Measurements from ENCODE around the gene NDRG2. TPM values are rescaled to one million over a fixed set of nuclear protein-coding genes. Genes with fewer than 3 reads are reported as not detected.

The NDRG2 gene
- total RNA-seq, 1 donor from 2014 or later, result 165 TPM

DNA sequence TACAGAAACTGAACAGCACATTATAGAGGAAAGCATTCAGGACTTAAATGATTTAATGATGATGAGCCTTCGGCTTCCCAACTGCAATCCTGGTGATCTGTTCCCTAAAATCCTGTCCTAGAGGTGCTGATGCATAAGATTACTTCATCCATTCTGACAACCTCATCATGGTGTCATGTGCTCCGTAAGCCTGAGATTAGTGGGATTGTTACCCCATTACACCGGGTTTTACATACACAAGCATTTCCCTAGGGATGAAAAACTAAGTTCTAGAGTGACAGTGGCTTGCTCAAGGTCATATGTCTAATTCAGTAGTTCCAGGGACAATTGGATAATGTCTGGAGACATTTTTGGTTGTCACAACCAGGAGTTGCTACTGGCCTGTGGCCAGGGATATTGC, 12.3 kb upstream of the NDRG2 start:
- no peak for DNase-seq (ENCODE audit: low spot score)
- no peak for ATAC-seq

DNA sequence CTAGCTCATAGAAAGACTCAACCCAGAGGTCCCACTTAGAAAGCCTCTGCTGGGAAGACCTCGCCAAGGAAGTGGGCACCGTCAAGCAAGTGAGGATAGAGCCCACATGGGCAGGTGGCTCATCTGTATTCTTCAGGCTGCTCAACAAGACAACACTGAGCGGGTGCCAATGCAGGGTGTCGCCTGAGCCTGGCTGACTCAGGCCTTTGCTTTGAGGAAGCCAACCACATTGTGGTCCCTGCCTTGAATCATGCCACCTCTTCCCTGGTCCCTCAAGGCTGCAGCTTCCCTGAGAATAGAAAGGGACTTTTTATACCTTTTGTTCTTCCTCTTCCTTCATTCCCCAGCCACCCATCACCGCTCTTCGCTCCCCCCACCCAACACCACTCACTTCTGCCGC, 11.9 kb upstream of the NDRG2 start:
- ATAC-seq (no peak), DNase-seq (ENCODE audit: low spot score) (no peak)

DNA sequence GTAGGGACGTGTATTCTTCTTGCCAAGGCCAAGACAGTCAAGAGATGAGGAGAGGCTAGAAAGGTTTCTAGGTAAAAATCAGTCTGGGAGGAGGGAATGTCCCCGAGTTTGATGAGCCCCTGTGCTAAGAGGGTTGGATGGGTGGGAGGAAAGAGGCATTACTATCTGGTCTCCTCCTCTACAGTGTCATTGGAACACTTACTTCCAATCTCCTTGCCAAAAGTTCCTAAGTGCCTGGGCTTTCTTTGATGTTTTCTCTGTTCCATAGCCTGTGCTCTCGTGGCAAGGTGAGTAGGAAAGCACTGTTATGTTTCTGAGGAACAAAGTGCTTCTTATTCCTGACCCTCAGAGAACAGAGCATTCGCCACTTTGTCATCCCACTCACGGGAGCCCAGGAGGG, 9.8 kb upstream of the NDRG2 start, which contains the start of gene RNASE13:
RNASE13 (minus strand) TSS at position 101 of the 400 bp plus-strand sequence. CDS start 519 bp downstream, outside the sequence.
- no peak for DNase-seq (ENCODE audit: low spot score)
- ATAC-seq, result no peak

DNA sequence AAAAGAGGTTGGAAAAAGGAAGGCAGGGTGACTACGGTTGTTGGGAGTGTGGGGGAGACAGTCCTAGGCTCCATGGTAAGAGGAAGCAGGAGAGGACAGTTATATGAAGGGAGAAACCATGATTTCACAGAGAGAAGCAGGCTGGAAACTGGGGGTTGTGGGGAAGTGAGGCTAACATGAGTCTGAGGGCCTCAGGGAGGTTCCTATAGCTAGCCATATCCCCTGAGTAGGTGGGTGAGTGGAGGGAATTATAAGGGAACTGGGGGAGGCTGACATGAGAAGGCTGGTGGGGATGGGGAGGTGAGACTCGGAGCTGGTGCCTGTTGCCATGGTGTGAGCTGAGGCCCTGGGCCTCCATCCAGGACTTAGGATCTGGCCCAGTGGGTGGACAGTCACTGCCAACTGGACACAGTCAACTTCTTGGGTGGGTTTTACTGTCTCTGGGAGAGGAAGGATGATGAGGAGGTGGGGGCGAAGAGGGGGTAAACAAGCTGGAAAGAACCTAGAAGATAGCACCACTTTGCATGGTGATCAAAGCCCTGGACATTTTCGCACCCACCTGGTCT, 8.4 kb upstream of the NDRG2 start:
- no peak for ATAC-seq
- no peak for DNase-seq (ENCODE audit: low spot score)

DNA sequence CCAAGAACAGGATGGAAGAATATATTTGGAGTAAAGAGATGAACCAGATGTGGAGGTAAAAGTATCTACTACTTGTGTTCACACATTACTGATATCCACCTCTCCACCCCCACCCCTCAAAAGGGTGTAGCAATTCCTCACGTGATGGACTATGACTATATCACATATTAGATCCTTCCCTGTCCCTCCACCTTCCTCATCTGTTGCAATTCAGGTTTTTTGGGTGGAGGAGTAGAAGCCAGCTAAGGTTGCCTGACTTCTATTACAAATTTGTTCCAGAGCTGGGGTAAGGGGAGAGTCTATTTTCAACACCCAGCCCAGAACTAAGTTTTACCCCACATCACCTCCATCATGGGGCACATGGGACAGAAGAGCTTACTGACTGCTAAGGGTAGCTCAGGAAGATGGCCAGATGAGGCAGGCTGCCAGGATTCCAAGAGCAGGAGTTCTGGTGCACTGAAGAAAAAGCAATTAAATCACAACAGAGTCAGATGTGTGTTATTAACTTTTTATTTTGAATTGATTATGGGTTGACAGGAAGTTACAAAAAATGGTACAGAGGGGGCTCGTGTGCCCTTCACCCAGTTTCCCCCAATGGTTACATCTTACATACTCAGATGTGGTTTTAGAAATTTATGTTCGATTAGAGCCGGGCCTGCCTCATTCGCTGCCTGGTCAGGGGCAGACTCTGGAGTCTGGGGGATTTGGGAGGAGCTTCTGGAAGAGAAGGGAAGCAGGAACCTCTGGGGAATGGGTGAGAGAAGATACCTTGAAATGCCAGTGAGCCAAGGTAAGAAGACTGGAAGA, 7.7 kb upstream of the NDRG2 start:
- ATAC-seq (no peak), DNase-seq (ENCODE audit: low spot score) (no peak)

DNA sequence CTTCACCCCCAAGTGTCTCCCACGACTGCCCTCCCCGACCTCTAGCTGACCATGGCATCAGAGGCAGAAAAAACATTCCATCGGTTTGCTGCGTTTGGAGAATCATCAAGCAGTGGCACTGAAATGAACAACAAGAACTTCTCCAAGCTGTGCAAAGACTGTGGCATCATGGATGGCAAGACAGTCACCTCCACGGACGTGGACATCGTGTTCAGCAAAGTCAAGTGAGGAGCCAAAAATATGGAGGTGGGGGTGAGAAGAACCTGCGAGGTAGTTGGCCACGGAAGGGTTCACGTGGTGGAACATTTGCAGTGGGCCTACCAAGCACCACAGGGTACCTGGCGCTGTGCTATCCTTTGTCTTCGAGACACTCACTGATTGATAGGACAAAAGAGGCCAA, 5.7 kb upstream of the NDRG2 start:
- ATAC-seq (no peak), DNase-seq (ENCODE audit: low spot score) (no peak)

DNA sequence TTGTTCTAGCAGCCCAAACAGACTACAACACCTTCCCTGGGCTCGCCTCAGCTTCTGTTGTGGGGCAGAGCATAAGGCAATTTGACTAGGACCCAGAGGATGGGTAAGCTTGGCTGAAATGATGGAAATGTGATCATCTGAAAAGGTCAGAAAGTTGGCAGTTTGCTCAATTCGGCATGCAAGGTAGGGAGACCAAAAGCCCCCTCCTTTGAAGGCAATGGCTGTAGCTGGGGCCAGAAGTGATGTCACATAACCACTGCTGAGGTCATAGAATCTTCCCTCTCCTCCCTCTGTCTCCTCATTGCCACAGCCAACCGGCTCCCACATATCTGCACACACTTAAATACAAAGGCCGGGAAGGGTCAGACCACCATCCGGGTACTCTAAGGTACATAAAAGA, 5.1 kb upstream of the NDRG2 start, which contains the start of gene TPPP2:
TPPP2 (plus strand) TSS at position 301 of the 400 bp plus-strand sequence. CDS start 365 bp downstream, outside the sequence.
- ATAC-seq, result no peak
- no peak for DNase-seq (ENCODE audit: low spot score)

DNA sequence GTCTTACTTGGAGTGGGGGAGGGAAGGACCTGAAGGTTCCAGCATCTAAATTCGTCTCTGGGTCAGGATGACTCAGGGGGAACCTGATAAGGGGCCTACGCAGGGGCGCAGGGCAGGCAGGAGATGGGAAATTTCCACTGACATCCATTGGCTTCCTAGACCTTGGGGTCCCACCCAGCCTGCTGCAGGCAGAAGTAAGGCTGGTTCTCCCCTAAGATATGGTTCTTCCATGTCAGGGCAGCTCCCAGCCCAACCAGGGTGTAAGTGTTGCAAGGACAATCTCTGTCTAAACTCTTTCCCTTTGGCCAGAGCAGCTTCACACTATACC, 2.1 kb upstream of the NDRG2 start:
- ATAC-seq, result no peak
- DNase-seq (ENCODE audit: low spot score), result no peak

DNA sequence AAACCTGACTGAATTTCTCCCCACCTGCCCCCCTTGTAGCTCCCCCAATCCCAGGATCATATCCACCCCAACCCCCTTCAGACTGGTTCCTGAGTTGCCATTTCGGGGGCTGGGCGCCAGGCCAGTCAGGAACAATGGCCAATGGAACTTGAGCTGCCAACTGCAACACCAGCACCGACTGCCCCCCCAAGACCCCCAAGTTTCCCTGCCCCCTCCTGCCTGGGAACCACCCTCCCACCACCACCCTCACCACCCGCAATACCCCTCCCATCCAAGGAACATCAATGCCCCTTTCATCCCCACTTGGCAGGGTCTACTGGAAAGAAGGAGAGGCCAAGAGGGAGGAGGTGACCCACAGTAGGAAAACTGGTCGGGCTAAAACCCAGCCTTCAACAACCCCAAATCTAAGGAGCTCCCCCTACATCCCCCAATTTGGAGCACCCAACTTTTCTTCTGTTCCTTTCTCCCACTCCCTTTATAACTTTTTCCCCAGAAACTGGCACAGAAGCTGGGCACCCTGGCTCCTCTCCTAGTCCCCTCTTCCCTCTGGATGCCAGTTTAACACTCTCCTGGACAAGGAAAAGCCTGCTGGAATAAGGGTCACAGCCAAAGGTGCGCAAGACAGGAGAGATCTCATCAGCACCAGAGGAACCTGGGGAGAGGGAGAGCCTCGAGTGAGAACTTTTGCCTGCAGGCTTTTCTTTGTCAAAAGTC, 1.6 kb upstream of the NDRG2 start:
- DNase-seq (ENCODE audit: low spot score), result no peak

DNA sequence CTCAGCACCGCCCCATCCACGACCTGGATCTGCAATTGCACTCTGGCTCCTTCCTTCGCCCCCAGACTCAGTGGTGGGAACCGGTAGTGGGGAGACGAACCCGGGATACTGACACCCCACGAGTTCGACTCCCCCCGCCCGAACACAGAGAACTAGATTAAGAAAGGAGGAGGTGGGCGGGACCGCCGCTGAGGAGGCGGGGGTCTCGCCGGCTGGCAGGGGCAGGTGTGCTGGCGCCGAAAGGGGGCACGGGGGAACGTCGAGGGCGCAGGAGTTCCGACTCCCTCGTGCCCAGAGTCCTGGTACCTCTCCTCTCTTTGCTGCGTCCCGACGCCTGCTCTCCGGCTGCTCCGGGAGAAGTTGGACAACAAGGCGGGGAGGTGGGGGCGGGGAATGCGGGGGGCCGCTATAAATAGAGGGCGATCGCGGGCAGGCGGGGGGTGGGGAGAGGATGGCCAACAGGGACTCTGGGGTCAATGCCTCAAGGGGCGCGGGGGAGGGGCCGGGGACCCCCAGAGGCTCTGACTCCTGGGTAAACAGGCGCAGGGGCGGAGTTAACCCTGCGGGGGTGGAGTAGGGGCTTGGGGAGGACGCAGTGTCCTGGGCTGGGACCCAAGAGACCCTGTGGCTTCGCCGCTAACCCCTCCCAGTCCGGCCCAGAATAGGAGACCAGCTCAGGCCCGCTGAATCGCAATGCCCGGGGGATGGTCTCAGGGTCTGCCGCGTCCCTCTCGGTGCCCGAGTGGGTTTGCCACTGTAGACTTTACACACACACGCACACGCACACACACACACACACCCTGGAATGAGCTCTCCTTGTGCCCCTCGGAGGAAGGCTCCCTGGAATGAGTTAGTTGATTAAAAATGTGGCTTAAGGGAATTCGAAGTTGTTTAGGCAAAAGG, 761 bp upstream of the NDRG2 start:
- ATAC-seq (peak; percentile 41), DNase-seq (ENCODE audit: low spot score) (peak; percentile 72)

More for the DNA sequence above, 1.6 kb upstream of the NDRG2 start:
- ATAC-seq, result no peak

DNA sequence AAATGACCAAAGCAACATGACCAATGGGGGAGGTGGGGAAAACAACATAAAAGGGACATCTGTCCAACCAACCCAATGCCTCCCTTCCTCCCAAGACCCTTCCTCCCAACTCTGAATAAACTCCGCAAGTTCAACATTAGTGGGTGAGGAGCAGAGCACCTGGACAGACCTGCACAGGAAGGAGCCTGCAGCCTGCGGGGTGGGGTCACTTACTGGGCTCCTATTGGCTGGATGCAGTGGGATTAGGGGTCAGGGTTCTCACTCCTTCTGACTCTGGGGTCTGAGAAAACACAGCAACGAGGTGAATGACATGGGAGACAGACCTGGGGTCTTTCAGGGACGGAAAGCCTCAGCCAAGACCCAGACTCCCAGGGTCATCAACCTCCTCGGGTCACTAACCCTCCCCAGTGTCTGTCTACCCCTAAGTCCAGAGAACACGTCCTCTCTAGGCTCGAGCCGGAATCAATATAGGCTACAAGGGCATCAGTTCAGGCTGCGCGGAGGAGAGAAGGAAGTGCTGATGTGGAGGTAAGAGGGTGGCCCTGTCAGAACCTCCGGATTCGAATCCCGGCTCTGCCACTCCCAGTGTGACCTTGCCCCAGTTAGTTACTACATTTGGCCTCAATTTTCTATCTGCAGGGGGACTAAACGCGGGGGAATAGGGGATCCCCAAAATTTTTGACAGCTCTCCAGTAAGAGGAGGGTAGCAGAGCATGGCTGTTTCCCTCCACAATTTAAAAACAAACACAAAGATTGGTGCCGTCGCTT, 860 bp downstream of the NDRG2 start:
- ATAC-seq, result peak; percentile 69
- DNase-seq (ENCODE audit: low spot score), result peak; percentile 76

DNA sequence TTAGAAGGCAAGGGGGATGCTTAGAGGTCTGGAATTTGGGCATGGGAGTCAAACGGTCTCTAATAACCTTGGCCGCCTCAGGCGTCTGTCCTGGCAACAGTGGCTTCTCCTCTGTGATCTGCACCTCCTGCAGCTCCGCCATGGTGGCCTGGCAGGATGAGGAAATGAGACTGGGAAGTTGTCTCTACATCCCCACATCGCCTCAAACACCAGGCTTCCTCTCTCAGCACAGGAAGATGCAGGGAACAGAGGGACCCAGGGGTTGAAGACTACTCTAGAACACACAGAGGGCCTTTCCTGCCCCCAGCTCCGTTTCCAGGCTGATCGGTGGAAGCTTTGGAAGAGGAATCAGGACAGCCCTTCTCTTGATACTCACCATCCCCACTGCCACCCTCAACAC, 1.7 kb downstream of the NDRG2 start:
- ATAC-seq, result peak; percentile 1
- DNase-seq (ENCODE audit: low spot score), result no peak

DNA sequence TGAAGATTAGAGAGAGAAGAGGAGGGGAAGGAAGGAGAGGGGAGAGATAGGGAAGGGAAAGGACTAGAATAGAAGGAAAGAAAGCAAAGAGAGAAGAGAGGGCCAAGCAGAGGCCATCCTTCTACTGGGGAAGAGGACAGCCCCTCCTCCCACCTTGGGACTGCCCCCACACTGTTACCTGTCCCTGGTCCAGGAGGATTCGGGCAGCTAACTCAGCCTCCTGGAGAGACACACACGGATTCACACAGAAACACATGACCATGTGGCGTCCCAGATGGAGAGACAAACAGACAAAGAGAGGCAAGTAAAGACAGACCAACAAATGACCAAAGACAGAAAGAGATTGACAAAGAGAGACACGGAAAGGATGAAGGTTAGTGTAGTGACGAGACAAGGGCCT, 2.2 kb downstream of the NDRG2 start:
- ATAC-seq, result no peak
- DNase-seq (ENCODE audit: low spot score), result no peak

DNA sequence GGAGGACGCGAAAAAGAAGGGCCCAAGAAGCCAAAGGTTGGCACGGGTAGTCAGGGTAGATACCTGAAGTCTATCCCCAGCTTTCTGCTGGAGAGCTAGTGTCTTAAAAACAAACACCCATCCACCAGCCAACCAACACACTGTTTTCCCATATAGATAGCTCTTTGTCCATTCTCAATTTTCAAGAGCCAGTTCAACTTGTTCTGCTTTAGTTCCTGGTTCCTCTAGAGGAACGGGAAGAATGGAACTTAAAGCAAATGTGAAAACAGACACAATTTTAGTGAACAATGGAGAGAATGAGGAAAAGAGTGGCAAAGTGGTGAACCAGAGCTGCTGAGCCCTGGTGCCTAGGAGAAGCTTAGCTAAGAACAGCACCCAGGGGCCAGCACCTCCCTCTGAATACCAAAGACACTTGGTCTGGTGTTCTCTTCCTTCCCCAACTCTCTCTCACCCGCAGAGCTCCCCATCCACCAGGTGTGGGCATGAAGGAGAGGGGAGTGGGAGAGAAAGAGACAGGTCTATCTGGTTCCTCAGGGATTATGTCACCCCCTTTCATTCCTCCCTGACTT, 3.8 kb downstream of the NDRG2 start:
- ATAC-seq, result no peak
- DNase-seq (ENCODE audit: low spot score), result no peak

DNA sequence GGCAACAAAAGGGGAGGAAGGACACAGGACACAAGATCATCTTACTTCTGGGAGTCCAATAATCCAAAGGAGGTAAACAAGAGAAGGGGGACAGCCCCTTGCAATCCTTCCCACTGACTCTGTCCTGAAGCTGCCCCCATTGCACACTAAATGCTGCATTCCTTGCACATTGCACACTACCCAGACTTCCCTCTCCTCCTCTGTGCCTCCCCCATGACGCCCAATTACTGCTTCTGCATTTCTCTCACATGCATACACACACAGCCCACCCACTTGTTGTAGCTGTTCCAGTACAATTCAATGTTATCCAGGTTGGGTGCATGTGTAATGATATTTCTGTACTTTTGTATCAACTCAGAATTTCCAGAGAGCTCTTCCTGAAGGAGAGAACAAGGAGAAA, 5.5 kb downstream of the NDRG2 start:
- ATAC-seq (no peak), DNase-seq (ENCODE audit: low spot score) (no peak)

DNA sequence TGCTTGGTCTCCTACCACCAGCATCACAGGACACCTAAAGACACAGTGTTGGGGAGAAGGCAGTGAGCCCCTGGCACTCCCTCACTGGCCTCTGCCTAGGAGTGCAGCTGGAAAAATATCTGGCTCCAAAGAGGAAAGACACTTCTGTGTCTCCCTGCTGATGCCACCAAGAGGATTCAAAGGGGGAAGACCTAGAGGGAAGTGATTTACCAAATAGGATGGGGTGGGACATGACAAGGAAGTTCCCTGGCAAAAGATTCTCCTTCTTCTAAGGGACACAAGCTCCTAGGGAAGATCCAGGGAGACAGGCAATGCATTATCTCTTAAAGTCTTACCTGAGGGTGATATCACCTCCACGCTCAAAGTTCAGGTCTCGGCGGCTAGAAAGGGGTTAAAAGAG, 6.1 kb downstream of the NDRG2 start:
- DNase-seq (ENCODE audit: low spot score) (no peak), ATAC-seq (no peak)

DNA sequence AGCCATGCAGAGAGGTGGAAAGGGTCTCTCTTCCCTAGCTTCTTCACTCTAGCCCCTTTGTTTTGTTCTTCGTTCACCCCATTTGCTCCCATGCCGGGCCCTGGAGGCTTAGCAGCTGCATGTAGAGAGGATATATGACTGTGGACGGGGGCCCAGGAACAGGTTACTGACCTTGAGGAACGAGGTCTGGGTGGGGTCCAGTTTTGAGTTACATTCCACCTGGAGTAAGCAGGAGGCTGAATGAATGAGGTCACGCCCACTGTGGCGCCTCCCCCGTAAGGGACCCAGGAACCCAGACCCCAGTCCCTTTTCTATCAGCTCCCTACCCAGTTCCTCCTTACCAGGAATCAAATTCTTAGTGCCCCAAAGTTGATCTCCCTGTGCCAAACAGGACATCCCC, 6.6 kb downstream of the NDRG2 start:
- no peak for ATAC-seq
- DNase-seq (ENCODE audit: low spot score), result no peak

DNA sequence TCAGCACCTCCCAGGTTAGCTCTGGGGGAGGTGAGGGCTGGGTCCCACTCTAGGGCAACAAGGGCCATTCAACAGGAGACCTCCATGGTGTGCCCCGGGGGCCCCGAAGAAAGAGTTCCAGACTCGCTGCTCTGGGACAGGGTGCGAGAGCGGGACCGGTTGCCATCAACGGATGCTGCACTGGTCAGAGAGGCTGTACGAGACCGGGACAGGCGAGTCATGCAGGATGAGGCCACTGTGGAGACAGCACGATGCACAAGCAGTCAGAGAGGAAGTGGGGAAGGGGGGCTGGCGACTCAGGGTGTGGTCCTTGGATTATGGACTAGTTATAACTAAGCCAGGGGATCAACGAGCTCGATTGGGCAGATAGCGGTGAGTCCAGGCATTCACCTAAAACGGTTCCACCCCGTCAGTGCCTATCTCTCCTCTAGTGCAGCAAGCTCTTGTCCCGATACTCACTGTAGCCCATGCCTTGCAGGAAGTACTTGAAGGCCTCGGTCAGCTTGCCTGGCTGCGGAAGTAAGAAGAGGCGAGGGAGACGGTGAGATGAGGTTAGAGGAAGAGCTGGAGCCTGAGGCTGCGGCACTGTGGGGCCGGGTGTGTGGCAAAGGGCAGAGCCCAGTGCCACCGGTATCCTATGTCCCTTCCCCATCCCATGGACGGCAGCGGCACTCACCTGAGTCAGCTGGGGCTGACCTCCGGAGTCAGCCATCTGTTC, 7.2 kb downstream of the NDRG2 start:
- ATAC-seq (no peak), DNase-seq (ENCODE audit: low spot score) (no peak)

Measured in left lobe of liver (tissue), 2 donors.